HepG2 (cell line): Measurements from ENCODE around the gene PDK1. TPM values are rescaled to one million over a fixed set of nuclear protein-coding genes. Genes with fewer than 3 reads are reported as not detected.

ENCODE experiments used
- ATAC-seq: fragments of 200-7000 bp; cut with Tn5 transposase; 3 replicates; pipeline ENCODE4 v1.9.1; 2020; ENCODE audit warnings: mild to moderate bottlenecking, moderate library complexity
- BruUV-seq: library from RNA; stranded (reverse); fragments of 400-500 nt; replicated peaks from 2 replicates; lab custom pipeline; 2021; lab: Mats Ljungman, UMichigan
- CTCF ChIA-PET: fragments of 300-600 bp; formaldehyde crosslinking; extraction: SDS; loops from one replicate; lab custom pipeline; 2021; ENCODE audit warnings: low total read pairs, inconsistent platforms, low intra/inter-chr PET ratio; lab: Yijun Ruan, JAX
- POLR2A ChIA-PET: fragments of 350-600 bp; sonication (Branson Sonifier 250); formaldehyde crosslinking; loops from one replicate; lab custom pipeline; 2020; ENCODE audit warnings: antibody characterized with exemption, inconsistent platforms; lab: Yijun Ruan, JAX
- DNase-seq: peaks from one replicate; pipeline ENCODE4 v3.0.0-alpha.2; 2015; ENCODE audit warnings: low spot score
- FAIRE-seq: peaks from 3 replicates; lab custom pipeline; 2011; peaks lifted over from hg19 to GRCh38; lab: Jason Lieb, UNC
- H2AFZ ChIP-seq: one replicate; pipeline ENCODE4 v1.6.1; 2011; ENCODE audit warnings: low read length, inconsistent platforms
- H3K27ac ChIP-seq: fragments of 300-600 bp; 3 replicates; pipeline ENCODE4 v1.8.0; 2011; ENCODE audit warnings: mixed run types, mild to moderate bottlenecking, mixed read lengths, low read length, inconsistent platforms; ENCODE audit not compliant: insufficient read depth; ENCODE audit errors: extremely low read length
- H3K27me3 ChIP-seq, 2 experiments: fragments of 200-600 bp in 1 of 2; 2 replicates in 1 of 2; 3 replicates in 1 of 2; pipeline versions ENCODE4 v1.6.0 to v1.8.0; 2011; ENCODE audit warnings: low read length in 2 of 2, mild to moderate bottlenecking in 2 of 2, moderate library complexity in 2 of 2, inconsistent platforms in 1 of 2; ENCODE audit not compliant: insufficient read depth in 2 of 2, control insufficient read depth in 1 of 2
- H3K36me3 ChIP-seq, 2 experiments: fragments of 200-600 bp in 1 of 2; replicated peaks in 1 of 2; 2 replicates in 1 of 2; 3 replicates in 1 of 2; pipeline versions ENCODE4 v1.5.1 to v1.8.0; 2011; ENCODE audit warnings: low read length in 2 of 2, inconsistent platforms in 1 of 2; ENCODE audit not compliant: insufficient read depth in 2 of 2, control insufficient read depth in 1 of 2
- H3K4me1 ChIP-seq: 2 replicates; pipeline ENCODE4 v1.5.1; 2012; ENCODE audit warnings: low read length, inconsistent platforms; ENCODE audit not compliant: insufficient read depth
- H3K4me2 ChIP-seq: 2 replicates; pipeline ENCODE4 v1.6.0; 2011; ENCODE audit warnings: low read depth, low read length, inconsistent platforms
- H3K4me3 ChIP-seq, 3 experiments: fragments of 200-600 bp in 1 of 3; sonication (generic), shearing (Covaris generic) in 1 of 3; replicated peaks in 1 of 3; 2 replicates each; pipeline ENCODE4 v1.5.1; 2011 to 2016; ENCODE audit warnings: low read length in 3 of 3, inconsistent platforms in 2 of 3, low read depth in 2 of 3, mild to moderate bottlenecking in 2 of 3, control low read depth in 1 of 3, mixed read lengths in 1 of 3; ENCODE audit not compliant: insufficient read depth in 1 of 3
- H3K79me2 ChIP-seq: one replicate; pipeline ENCODE4 v1.6.1; 2011; ENCODE audit warnings: low read length, inconsistent platforms; ENCODE audit not compliant: insufficient read depth
- H3K9ac ChIP-seq: 2 replicates; pipeline ENCODE4 v1.6.0; 2011; ENCODE audit warnings: mild to moderate bottlenecking, low read depth, low read length, inconsistent platforms; ENCODE audit not compliant: insufficient read depth
- H3K9me3 ChIP-seq: 2 replicates; pipeline ENCODE4 v1.5.1; 2012; ENCODE audit warnings: mild to moderate bottlenecking, low read length
- H4K20me1 ChIP-seq: 2 replicates; pipeline ENCODE4 v1.6.0; 2011; ENCODE audit warnings: inconsistent platforms, mild to moderate bottlenecking, low read length, moderate library complexity; ENCODE audit not compliant: insufficient read depth
- ATAD3A ChIP-seq: sonication (generic); formaldehyde crosslinking; IDR thresholded peaks from 2 replicates; pipeline ENCODE4 v1.4.0; 2020; ENCODE audit warnings: missing genetic modification reagents
- GMEB2 ChIP-seq: IDR thresholded peaks from 2 replicates; pipeline ENCODE4 v1.6.1; 2016; ENCODE audit warnings: missing biosample characterization, missing genetic modification reagents, low read depth
- HDAC2 ChIP-seq: sonication (generic); formaldehyde crosslinking; IDR thresholded peaks from 2 replicates; pipeline ENCODE4 v1.4.0; 2020; ENCODE audit warnings: missing genetic modification reagents
- HDAC6 ChIP-seq: fragments of 200-600 bp; sonication (generic); IDR thresholded peaks from 2 replicates; pipeline ENCODE4 v1.7.0; 2017; ENCODE audit warnings: mild to moderate bottlenecking, antibody characterized with exemption, low read length, low read depth
- HOXA9 ChIP-seq: sonication (generic); formaldehyde crosslinking; IDR thresholded peaks from 2 replicates; pipeline ENCODE4 v1.8.1; 2022; ENCODE audit warnings: missing genetic modification reagents, mild to moderate bottlenecking, moderate library complexity, borderline replicate concordance
- IRX3 ChIP-seq: sonication (generic); formaldehyde crosslinking; IDR thresholded peaks from 2 replicates; pipeline ENCODE4 v1.8.1; 2023; ENCODE audit warnings: mild to moderate bottlenecking, low read depth, missing genetic modification reagents, borderline replicate concordance
- KLF13 ChIP-seq: sonication (generic); formaldehyde crosslinking; IDR thresholded peaks from 2 replicates; pipeline ENCODE4 v1.4.0; 2020; ENCODE audit warnings: mild to moderate bottlenecking, missing genetic modification reagents
- KLF6 ChIP-seq: IDR thresholded peaks from 2 replicates; pipeline ENCODE4 v1.8.0; 2016; ENCODE audit warnings: missing biosample characterization, missing genetic modification reagents
- MAFK ChIP-seq, 2 experiments: IDR thresholded peaks in 1 of 2; conservative IDR thresholded peaks in 1 of 2; 2 replicates each; pipeline ENCODE4 v1.6.1; 2011; ENCODE audit warnings: improper control_type of control experiment in 2 of 2, low read length in 2 of 2
- NRL ChIP-seq: sonication (generic); formaldehyde crosslinking; IDR thresholded peaks from 2 replicates; pipeline ENCODE4 v1.5.0; 2020; ENCODE audit warnings: missing genetic modification reagents, mild to moderate bottlenecking, moderate library complexity, borderline replicate concordance
- SAFB2 ChIP-seq: sonication (generic); formaldehyde crosslinking; IDR thresholded peaks from 2 replicates; pipeline ENCODE4 v1.5.1; 2020; ENCODE audit warnings: missing genetic modification reagents, low read depth, mild to moderate bottlenecking, borderline replicate concordance
- TCF12 ChIP-seq, 2 experiments: fragments of 450-650 bp in 1 of 2; sonication (generic) in 1 of 2; formaldehyde crosslinking in 1 of 2; IDR thresholded peaks; 2 replicates each; pipeline versions ENCODE4 v1.6.1 to v1.8.0; 2017 to 2022; ENCODE audit warnings: antibody characterized with exemption in 1 of 2, mild to moderate bottlenecking in 1 of 2, missing genetic modification reagents in 1 of 2, moderate library complexity in 1 of 2
- ZNF225 ChIP-seq: sonication (generic); formaldehyde crosslinking; IDR thresholded peaks from 2 replicates; pipeline ENCODE4 v1.4.0; 2020; ENCODE audit warnings: mild to moderate bottlenecking, missing genetic modification reagents
- ZNF274 ChIP-seq: sonication (generic); formaldehyde crosslinking; IDR thresholded peaks from 2 replicates; pipeline ENCODE4 v1.5.1; 2020; ENCODE audit warnings: mild to moderate bottlenecking, missing genetic modification reagents
- ZNF333 ChIP-seq: sonication (generic); formaldehyde crosslinking; IDR thresholded peaks from 2 replicates; pipeline ENCODE4 v1.4.0; 2020; ENCODE audit warnings: mild to moderate bottlenecking, missing genetic modification reagents, borderline replicate concordance
- ZNF605 ChIP-seq: sonication (generic); formaldehyde crosslinking; IDR thresholded peaks from 2 replicates; pipeline ENCODE4 v1.8.0; 2022; ENCODE audit warnings: mild to moderate bottlenecking, missing genetic modification reagents
- ZSCAN30 ChIP-seq: sonication (generic); formaldehyde crosslinking; IDR thresholded peaks from 2 replicates; pipeline ENCODE4 v1.5.0; 2020; ENCODE audit warnings: mild to moderate bottlenecking, missing genetic modification reagents
- in situ Hi-C: cut with HindIII; loops from 2 replicates; pipeline ENCODE4 v1.10.0; 2017; ENCODE audit warnings: low pct_unique_long_range_greater_than_20kb; ENCODE audit not compliant: extremely low pct_ligation_motif_present
- intact Hi-C: fragments of 100-400 bp; cut with micrococcal nuclease; formaldehyde crosslinking; loops from one replicate; pipeline ENCODE4 v1.10.0; 2022; ENCODE audit not compliant: unreplicated experiment
- polyA plus RNA-seq, 8 experiments: library from polyadenylated mRNA; depleted of rRNA in 3 of 8; stranded (reverse) in 7 of 8; unstranded in 1 of 8; fragments of >200 nt; fragmentation: Illumina TruSeq in 4 of 8; extraction: Trizol in 4 of 8; gene quantifications; 2 replicates each; pipeline versions ENCODE4 v1.2.1 to v1.2.3, GENCODE V29; 2011 to 2016; ENCODE audit warnings: low read depth in 4 of 8, missing spikeins in 1 of 8, mixed read lengths in 1 of 8; ENCODE audit not compliant: insufficient read depth in 1 of 8
- total RNA-seq, 5 experiments: library from RNA; depleted of rRNA; stranded (reverse); fragments of >200 nt; fragmentation: Illumina TruSeq; extraction: Trizol; gene quantifications; 2 replicates each; pipeline ENCODE4 v1.2.3, GENCODE V29; 2016; ENCODE audit warnings: low read depth in 1 of 5
- TF ChIP-seq, protein P1 (sequence below): sonication (generic); formaldehyde crosslinking; IDR thresholded peaks from 2 replicates; pipeline ENCODE4 v1.8.0; 2022; ENCODE audit warnings: mild to moderate bottlenecking, missing genetic modification reagents, moderate library complexity

The PDK1 gene
- total and polyA plus RNA-seq, 2 of the 13 experiments (the other 11 are each of a cell fraction or from before 2014, with no cell fraction given), result 11.9 to 96.9 TPM

DNA sequence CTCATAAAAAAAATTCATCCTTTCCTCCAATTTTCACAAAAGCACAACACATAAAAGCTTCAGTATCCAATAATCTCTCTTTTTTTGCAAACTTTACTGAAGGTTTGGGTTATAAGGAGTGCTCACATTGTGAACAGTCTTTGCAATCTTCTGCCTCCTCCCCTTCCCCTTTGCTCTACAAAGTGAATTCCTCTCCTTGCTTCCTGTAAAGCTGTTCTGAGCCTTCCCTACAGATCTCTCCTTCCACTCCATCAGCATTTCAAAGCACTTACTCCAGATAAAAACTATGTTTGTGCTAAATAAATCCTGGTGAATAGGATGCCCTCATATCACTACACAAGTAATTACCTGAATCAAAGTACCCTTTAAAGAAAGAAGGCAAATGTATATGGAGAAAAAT is 4.6 kb upstream of the PDK1 start:
- intact Hi-C loops (no loop called here), in situ Hi-C loops (no loop called here)
- Histone ChIP-seq H3K27me3 (no peaks in the 10 kb centered on the region; a peak in 1 of 5 replicates), H3K9ac (no peak overlapping the region), H4K20me1 (no peaks in the 10 kb centered on the region), H2AFZ (no peak overlapping the region), H3K4me1 (peaks cover 19% of the 10 kb centered on the region), H3K4me3 (no peak overlapping the region), H3K9me3 (no peaks in the 10 kb centered on the region), H3K79me2 (peaks cover 4% of the 10 kb centered on the region), H3K27ac (no peak overlapping the region), H3K36me3 (no peaks in the 10 kb centered on the region), H3K4me2 (no peak overlapping the region)
- DNase-seq (no peak), ATAC-seq (no peak), FAIRE-seq (no peak)
- TF ChIP-seq KLF6 (no peak), ZNF333 (CRISPR knock-in tag) (no peak), TCF12 (IDR thresholded peaks at IDR 0.05) (no peak), TCF12 (CRISPR knock-in tag; IDR thresholded peaks at IDR 0.05) (no peak), HDAC2 (CRISPR knock-in tag) (no peak), HOXA9 (CRISPR knock-in tag) (no peak), ATAD3A (no peak), GMEB2 (CRISPR knock-in tag) (no peak), MAFK (conservative IDR thresholded peaks at IDR 0.05 in 1 of 2, IDR thresholded peaks at IDR 0.05 in 1 of 2; ENCODE audit: low read length in 2 of 2) (no peak), NRL (CRISPR knock-in tag) (no peak), ZSCAN30 (CRISPR knock-in tag) (no peak), ZNF225 (CRISPR knock-in tag) (no peak), SAFB2 (no peak), HDAC6 (no peak), ZNF605 (CRISPR knock-in tag) (no peak), ZNF274 (CRISPR knock-in tag) (no peak), KLF13 (CRISPR knock-in tag) (no peak), IRX3 (CRISPR knock-in tag) (no peak)
- TF ChIP-seq, protein P1, sequence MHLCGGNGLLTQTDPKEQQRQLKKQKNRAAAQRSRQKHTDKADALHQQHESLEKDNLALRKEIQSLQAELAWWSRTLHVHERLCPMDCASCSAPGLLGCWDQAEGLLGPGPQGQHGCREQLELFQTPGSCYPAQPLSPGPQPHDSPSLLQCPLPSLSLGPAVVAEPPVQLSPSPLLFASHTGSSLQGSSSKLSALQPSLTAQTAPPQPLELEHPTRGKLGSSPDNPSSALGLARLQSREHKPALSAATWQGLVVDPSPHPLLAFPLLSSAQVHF, result no peak
- BruUV-seq, result no TSS peak
- ChIA-PET POLR2A (no interaction called here), CTCF (no interaction called here)
